Hematopoietic multipotent progenitor cell treated with erythropoietin and hydrocortisone succinate and interleukin-3 and kit ligand, for 15 days (in vitro differentiated cells): ENCODE data around the gene MAGEB17.

Source experiments
- DNase-seq: peaks from one replicate; pipeline ENCODE4 v3.0.0-alpha.2; 2015; ENCODE audit warnings: low spot score

Gene MAGEB17

DNA sequence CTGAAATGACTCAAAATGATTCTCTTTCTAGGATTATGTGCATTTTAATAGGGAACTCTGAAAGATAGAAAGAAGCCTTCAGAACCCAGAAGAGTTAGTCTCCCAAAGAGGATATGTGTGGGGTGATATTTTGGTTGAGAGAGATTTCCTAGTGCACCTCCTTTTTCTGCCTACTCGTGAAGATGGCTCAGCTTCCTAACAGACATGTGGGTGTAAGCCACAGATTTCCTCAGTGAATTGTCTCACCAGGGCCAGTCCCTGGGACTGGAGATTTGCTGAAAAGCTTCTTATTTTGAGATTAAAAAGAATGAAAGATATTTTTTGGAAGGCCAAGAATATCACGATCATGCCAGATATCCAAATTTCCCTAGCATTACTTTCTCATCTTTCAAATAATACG lies 42.8 kb downstream of the MAGEB17 start:
- DNase-seq, result no peak

GRCh38 chrX:16212024-16212423 lies 44.7 kb downstream of the MAGEB17 start:
- DNase-seq, result no peak

DNA sequence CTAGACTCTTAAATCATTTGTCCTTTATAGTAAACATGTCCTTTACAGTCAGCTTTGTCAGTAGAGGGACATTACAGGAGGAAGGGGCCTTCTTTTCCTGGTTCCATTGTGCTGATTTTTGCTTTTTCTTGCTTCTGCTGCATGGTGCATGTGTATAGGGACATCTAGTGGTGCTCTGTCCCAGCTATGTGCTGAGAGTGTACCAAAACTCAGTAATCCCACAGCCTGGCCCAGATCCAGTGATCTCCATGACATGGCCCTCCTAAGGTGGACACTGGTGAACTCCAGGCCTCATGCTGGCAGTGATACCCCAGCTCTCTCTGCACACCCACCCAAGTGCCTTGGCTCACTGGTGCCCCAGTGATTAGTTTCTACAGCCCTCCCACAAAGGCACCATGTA lies 45.2 kb downstream of the MAGEB17 start:
- DNase-seq, result no peak

DNA sequence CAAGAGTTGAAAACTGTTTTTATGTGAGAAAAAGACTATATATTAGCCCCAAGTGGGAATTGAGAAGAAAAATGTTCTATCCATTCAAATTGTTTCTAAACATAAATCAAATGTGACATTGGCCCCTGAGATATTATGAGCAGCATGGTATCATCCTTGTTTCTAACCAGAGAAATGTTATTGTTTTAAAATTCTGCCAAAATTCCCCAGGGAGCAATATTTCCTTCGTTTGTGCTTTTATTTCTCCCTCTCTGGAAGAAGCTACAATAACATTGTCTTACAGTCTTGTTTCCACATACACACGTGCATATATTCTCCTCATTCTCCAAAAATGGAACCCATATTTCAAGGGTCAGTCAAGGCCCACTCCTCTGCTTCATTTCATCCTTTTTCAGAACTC lies 46.7 kb downstream of the MAGEB17 start:
- no peak for DNase-seq

- DNase-seq, result no peak
These were observed 48.4 kb downstream of the MAGEB17 start for GRCh38 chrX:16215660-16216059.
